Heart left ventricle (tissue), 13 donors: ENCODE data around the gene POLD2.

Experiments used
- POLR2A ChIP-seq, 2 donors: fragments of 450-650 bp; IDR thresholded peaks; one replicate each; pipeline ENCODE4 v1.6.1; 2017; ENCODE audit warnings: antibody characterized with exemption in 2 of 2, mild to moderate bottlenecking in 2 of 2, moderate library complexity in 2 of 2
- TF ChIP-seq, protein P1 (sequence below), 12 donors: fragments of 200-600 bp; sonication (generic) in 4 of 12; IDR thresholded peaks; one replicate each; pipeline versions ENCODE4 v1.5.0 to v1.8.0; 2018 to 2022; ENCODE audit warnings: antibody characterized with exemption in 12 of 12, mild to moderate bottlenecking in 5 of 12
- donor health status: ischemic (EF 13 %, LVEDD 7.1; RV severe dilation, severe dysfunction).
- donor health status: DM: no; HTN: yes; CAD: no.
- donor health status: DM: no; HTN: no; CAD: no.
- donor health status: ischemic (EF 25% LVEDD 6.9; RV normal size, moderate dysfunction).
- donor health status: ischemic (EF 25% LVEDD 5.7; RV mildly dilated, moderate dysfunction).
- donor health status: ischemic (EF 35%, LVEDD 5.7; RV mildly dilated, moderate dysfunction).
- donor health status: nonischemic (EF 11% LVEDD 7.7; RV severe dilation, severe dysfunction).
- donor health status: DM: yes; HTN: yes; CAD: no.
- donor health status: PGD.
- donor health status: ischemic (EF 29% LVEDD 5.4; RV normal size, mild dysfunction).
- donor health status: nonischemic (EF 23%, LVEDD 6.1; RV moderate dilation, normal function).

DNA sequence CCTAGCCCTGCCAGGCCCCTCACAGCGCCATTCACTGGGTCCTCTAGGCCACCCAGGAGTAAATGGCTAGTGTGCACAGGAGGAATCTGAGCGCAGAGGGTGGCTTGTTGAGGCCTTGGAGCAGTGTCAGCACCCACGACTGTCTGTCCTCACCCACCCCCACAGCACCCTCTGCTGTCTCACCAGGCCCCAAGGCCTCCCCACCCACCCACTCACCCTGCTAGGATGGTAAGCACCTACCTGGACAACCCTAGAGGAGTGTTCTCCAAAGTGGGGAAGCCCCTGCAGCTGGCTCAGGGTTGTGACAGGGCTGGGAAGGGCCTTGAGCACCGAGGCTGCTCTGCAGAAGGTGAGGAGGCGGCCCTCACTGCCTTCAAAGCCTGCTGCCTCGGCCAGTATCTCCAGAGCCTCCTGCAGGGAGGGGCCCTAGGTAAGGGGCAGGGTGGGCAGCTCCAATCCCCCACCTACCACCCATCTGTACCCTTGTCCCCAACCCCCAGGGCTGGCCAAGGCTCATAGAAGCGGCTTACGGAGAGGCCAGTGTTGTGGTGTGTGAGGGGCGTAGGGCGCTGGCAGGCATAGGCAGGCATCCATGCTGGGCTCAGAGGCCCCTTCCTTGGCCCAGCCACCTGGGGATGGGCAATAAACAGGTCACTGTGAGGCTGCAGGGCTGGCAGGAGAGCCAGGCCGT lies 43.9 kb downstream of the POLD2 start:
- TF ChIP-seq, protein P1, sequence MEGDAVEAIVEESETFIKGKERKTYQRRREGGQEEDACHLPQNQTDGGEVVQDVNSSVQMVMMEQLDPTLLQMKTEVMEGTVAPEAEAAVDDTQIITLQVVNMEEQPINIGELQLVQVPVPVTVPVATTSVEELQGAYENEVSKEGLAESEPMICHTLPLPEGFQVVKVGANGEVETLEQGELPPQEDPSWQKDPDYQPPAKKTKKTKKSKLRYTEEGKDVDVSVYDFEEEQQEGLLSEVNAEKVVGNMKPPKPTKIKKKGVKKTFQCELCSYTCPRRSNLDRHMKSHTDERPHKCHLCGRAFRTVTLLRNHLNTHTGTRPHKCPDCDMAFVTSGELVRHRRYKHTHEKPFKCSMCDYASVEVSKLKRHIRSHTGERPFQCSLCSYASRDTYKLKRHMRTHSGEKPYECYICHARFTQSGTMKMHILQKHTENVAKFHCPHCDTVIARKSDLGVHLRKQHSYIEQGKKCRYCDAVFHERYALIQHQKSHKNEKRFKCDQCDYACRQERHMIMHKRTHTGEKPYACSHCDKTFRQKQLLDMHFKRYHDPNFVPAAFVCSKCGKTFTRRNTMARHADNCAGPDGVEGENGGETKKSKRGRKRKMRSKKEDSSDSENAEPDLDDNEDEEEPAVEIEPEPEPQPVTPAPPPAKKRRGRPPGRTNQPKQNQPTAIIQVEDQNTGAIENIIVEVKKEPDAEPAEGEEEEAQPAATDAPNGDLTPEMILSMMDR (IDR thresholded peaks at IDR 0.05), result no peak
- TF ChIP-seq POLR2A (IDR thresholded peaks at IDR 0.05), result no peak
